DND-41 (cell line): Measurements from ENCODE around the gene PIGQ.

ENCODE experiments used
- ATAC-seq: fragments of 200-7000 bp; cut with Tn5 transposase; 3 replicates; pipeline ENCODE4 v1.9.1; 2021; ENCODE audit warnings: low read depth; ENCODE audit not compliant: insufficient read depth
- DNase-seq: peaks from one replicate; pipeline ENCODE4 v3.0.0-alpha.2; 2020
- H2AFZ ChIP-seq: 2 replicates; pipeline ENCODE4 v1.6.0; 2012; ENCODE audit warnings: low read depth, low read length
- H3K27ac ChIP-seq: 2 replicates; pipeline ENCODE4 v1.5.1; 2012; ENCODE audit warnings: low read length, inconsistent platforms
- H3K27me3 ChIP-seq: fragments of 200-600 bp; sonication (generic); 2 replicates; pipeline ENCODE4 v1.6.0; 2012; ENCODE audit warnings: low read length, mild to moderate bottlenecking, inconsistent platforms; ENCODE audit not compliant: insufficient read depth, poor library complexity
- H3K36me3 ChIP-seq: 2 replicates; pipeline ENCODE4 v1.5.1; 2012; ENCODE audit warnings: low read length, inconsistent platforms; ENCODE audit not compliant: insufficient read depth
- H3K4me1 ChIP-seq: 2 replicates; pipeline ENCODE4 v1.5.1; 2012; ENCODE audit warnings: mild to moderate bottlenecking, low read length; ENCODE audit not compliant: insufficient read depth
- H3K4me2 ChIP-seq: 2 replicates; pipeline ENCODE4 v1.6.0; 2012; ENCODE audit warnings: mild to moderate bottlenecking, moderate library complexity, low read length, inconsistent platforms; ENCODE audit not compliant: insufficient read depth
- H3K4me3 ChIP-seq, 2 experiments: fragments of 200-600 bp in 1 of 2; shearing (Covaris generic) in 1 of 2; 2 replicates each; pipeline ENCODE4 v1.5.1; 2012 to 2016; ENCODE audit warnings: inconsistent platforms in 2 of 2, low read length in 2 of 2, mild to moderate bottlenecking in 2 of 2, low read depth in 1 of 2, moderate library complexity in 1 of 2
- H3K79me2 ChIP-seq: 2 replicates; pipeline ENCODE4 v1.6.0; 2012; ENCODE audit warnings: low read length, inconsistent platforms; ENCODE audit not compliant: insufficient read depth
- H3K9ac ChIP-seq: 2 replicates; pipeline ENCODE4 v1.6.0; 2012; ENCODE audit warnings: low read depth, mild to moderate bottlenecking, inconsistent platforms, low read length, moderate library complexity
- H3K9me3 ChIP-seq: 2 replicates; pipeline ENCODE4 v1.5.1; 2012; ENCODE audit warnings: low read length, moderate library complexity, mild to moderate bottlenecking, inconsistent platforms; ENCODE audit not compliant: insufficient read depth, severe bottlenecking
- H4K20me1 ChIP-seq: 2 replicates; pipeline ENCODE4 v1.6.0; 2012; ENCODE audit warnings: low read length; ENCODE audit not compliant: insufficient read depth
- CTCF ChIP-seq: IDR thresholded peaks from 2 replicates; pipeline ENCODE4 v1.5.1; 2012; ENCODE audit warnings: borderline replicate concordance, low read length, moderate library complexity, mild to moderate bottlenecking; ENCODE audit not compliant: poor library complexity, severe bottlenecking; ENCODE audit errors: extremely low read depth
- EZH2 ChIP-seq: IDR thresholded peaks from 3 replicates; pipeline ENCODE4 v1.6.1; 2012; ENCODE audit warnings: borderline replicate concordance, low read depth, mild to moderate bottlenecking, moderate library complexity, low read length, inconsistent platforms; ENCODE audit not compliant: severe bottlenecking

Gene PIGQ

GRCh38 chr16:625117-625976 is 55.6 kb downstream of the PIGQ start:
- Histone ChIP-seq H3K4me2 (no peak overlapping the region), H3K27me3 (no peaks in the 10 kb centered on the region), H4K20me1 (peaks cover 27% of the 10 kb centered on the region), H3K9me3 (no peaks in the 10 kb centered on the region), H3K79me2 (peaks cover 4% of the 10 kb centered on the region), H3K4me1 (no peaks in the 10 kb centered on the region), H3K36me3 (peaks cover 21% of the 10 kb centered on the region), H3K9ac (no peak overlapping the region), H3K27ac (no peak overlapping the region), H3K4me3 (no peak overlapping the region), H2AFZ (no peak overlapping the region)
- ATAC-seq (no peak), DNase-seq (no peak)
- no peak for TF ChIP-seq CTCF
- no peak for TF ChIP-seq EZH2

- H3K79me2 ChIP-seq, result no peaks in the 10 kb centered on the region; the same call in 1 of the 2 replicates
- peaks cover 30% of the 10 kb centered on the region for H4K20me1 ChIP-seq
- H3K27me3 ChIP-seq, result no peaks in the 10 kb centered on the region
- no peak overlapping the region for H3K27ac ChIP-seq
- no peaks in the 10 kb centered on the region for H3K4me1 ChIP-seq
- no peak overlapping the region for H3K4me3 ChIP-seq
- no peak overlapping the region for H3K9ac ChIP-seq
- DNase-seq, result no peak
- no peak overlapping the region for H3K4me2 ChIP-seq
- ATAC-seq, result no peak
- H3K36me3 ChIP-seq, result peaks cover 21% of the 10 kb centered on the region
- TF ChIP-seq EZH2 (no peak), CTCF (no peak)
- H3K9me3 ChIP-seq, result no peaks in the 10 kb centered on the region
- no peak overlapping the region for H2AFZ ChIP-seq
These were observed 56.4 kb downstream of the PIGQ start for GRCh38 chr16:625977-626765.

- ATAC-seq (no peak), DNase-seq (no peak)
- H3K4me2 ChIP-seq, result no peak overlapping the region
- H3K9ac ChIP-seq, result no peak overlapping the region
- H4K20me1 ChIP-seq, result peaks cover 24% of the 10 kb centered on the region
- no peaks in the 10 kb centered on the region for H3K9me3 ChIP-seq
- peaks cover 21% of the 10 kb centered on the region for H3K36me3 ChIP-seq
- no peak overlapping the region for H3K27ac ChIP-seq
- TF ChIP-seq CTCF (no peak), EZH2 (no peak)
- no peaks in the 10 kb centered on the region for H3K4me1 ChIP-seq
- H3K79me2 ChIP-seq, result no peaks in the 10 kb centered on the region; the same call in 1 of the 2 replicates
- H3K4me3 ChIP-seq, result no peak overlapping the region
- no peak overlapping the region for H2AFZ ChIP-seq
- no peaks in the 10 kb centered on the region for H3K27me3 ChIP-seq
These were observed 57.2 kb downstream of the PIGQ start for GRCh38 chr16:626787-627453.
